Measurements from ENCODE around the gene EPB41L4A. TPM values are rescaled to one million over a fixed set of nuclear protein-coding genes. Genes with fewer than 3 reads are reported as not detected.

EPB41L4A gene
- total RNA-seq, 3 donors from 2014 or later, result 11.8 to 18.2 (median 13.2) TPM

GRCh38 chr5:112384523-112384922, 34.6 kb downstream of the EPB41L4A start:
- no peaks in the 10 kb centered on the region for H3K9me3 ChIP-seq
- ATAC-seq, result no peak
- H3K36me3 ChIP-seq (ENCODE audit: low read depth), result no peaks in the 10 kb centered on the region
- no peak for TF ChIP-seq CTCF (IDR thresholded peaks at IDR 0.05)
- intact Hi-C loops (cut with DNase I, micrococcal nuclease), result no loop called here
- H3K4me1 ChIP-seq (ENCODE audit: low read depth), result no peaks in the 10 kb centered on the region
- no peak overlapping the region for H3K4me3 ChIP-seq
- no peak for DNase-seq

GRCh38 chr5:112382886-112383285, 36.2 kb downstream of the EPB41L4A start:
- Histone ChIP-seq H3K4me3 (no peak overlapping the region), H3K36me3 (ENCODE audit: low read depth) (no peaks in the 10 kb centered on the region), H3K4me1 (ENCODE audit: low read depth) (no peaks in the 10 kb centered on the region), H3K9me3 (no peaks in the 10 kb centered on the region)
- intact Hi-C loops (cut with DNase I, micrococcal nuclease), result no loop called here
- no peak for ATAC-seq
- TF ChIP-seq CTCF (IDR thresholded peaks at IDR 0.05), result no peak
- DNase-seq, result no peak

- Histone ChIP-seq H3K9me3 (no peaks in the 10 kb centered on the region), H3K4me3 (no peak overlapping the region), H3K4me1 (ENCODE audit: low read depth) (no peaks in the 10 kb centered on the region), H3K36me3 (ENCODE audit: low read depth) (no peaks in the 10 kb centered on the region)
- no peak for TF ChIP-seq CTCF (IDR thresholded peaks at IDR 0.05)
- intact Hi-C loops (cut with DNase I, micrococcal nuclease), result no loop called here
- ATAC-seq, result no peak
- no peak for DNase-seq
Observed at GRCh38 chr5:112381521-112381920, 37.6 kb downstream of the EPB41L4A start.

GRCh38 chr5:112379542-112380325, 39.3 kb downstream of the EPB41L4A start:
- no peak for TF ChIP-seq CTCF (IDR thresholded peaks at IDR 0.05)
- no peaks in the 10 kb centered on the region for H3K4me1 ChIP-seq (ENCODE audit: low read depth)
- no peaks in the 10 kb centered on the region for H3K9me3 ChIP-seq
- intact Hi-C loops (cut with DNase I, micrococcal nuclease), result no loop called here
- H3K36me3 ChIP-seq (ENCODE audit: low read depth), result no peaks in the 10 kb centered on the region
- no peak for DNase-seq
- H3K4me3 ChIP-seq, result no peak overlapping the region
- ATAC-seq, result no peak

- DNase-seq, result no peak
- no peak overlapping the region for H3K4me3 ChIP-seq
- H3K4me1 ChIP-seq (ENCODE audit: low read depth), result no peaks in the 10 kb centered on the region
- TF ChIP-seq CTCF (IDR thresholded peaks at IDR 0.05), result no peak
- ATAC-seq, result no peak
- intact Hi-C loops (cut with DNase I, micrococcal nuclease), result no loop called here
- H3K36me3 ChIP-seq (ENCODE audit: low read depth), result no peaks in the 10 kb centered on the region
- H3K9me3 ChIP-seq, result no peaks in the 10 kb centered on the region
Observed at GRCh38 chr5:112374818-112375217, 44.3 kb downstream of the EPB41L4A start.
